ENCODE measurements around the gene REN. TPM values are rescaled to one million over a fixed set of nuclear protein-coding genes. Genes with fewer than 3 reads are reported as not detected.

The REN gene
- total RNA-seq = under 1 TPM; 0.05 to 0.25 TPM
- polyA plus RNA-seq = under 1 TPM in 1 of 2 donors, not detected in 1; 0.15 TPM

DNA sequence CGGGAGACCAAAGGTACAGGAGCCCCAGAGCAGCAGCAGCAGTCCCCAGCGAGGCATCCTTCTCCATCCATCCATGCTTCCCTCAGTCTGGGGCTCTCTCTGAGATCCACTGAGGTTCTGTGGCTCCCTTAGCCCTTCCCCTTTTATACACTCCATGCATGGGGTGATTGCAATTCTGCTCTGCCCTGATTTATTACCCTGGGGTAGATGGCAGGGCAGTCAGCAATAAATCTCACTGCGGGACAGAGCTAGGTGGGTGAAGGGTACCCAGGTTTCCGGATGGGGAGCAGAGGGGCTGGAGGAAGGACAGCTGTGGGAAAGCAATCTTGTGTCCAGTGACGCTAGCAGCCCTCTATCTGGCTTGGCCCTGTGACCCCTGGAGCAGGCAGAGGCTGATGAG, at the start of gene REN:
TSS of gene REN (minus strand) at position 119 of the 400 bp plus-strand sequence. CDS start at position 75, 44 bp downstream.
- TF ChIP-seq TAF1 (conservative IDR thresholded peaks at IDR 0.05) (no peak), JUND (IDR thresholded peaks at IDR 0.05) (no peak), YY1 (IDR thresholded peaks at IDR 0.05) (no peak), HNF4G (IDR thresholded peaks at IDR 0.05) (no peak), RXRA (IDR thresholded peaks at IDR 0.05) (no peak), FOXA2 (IDR thresholded peaks at IDR 0.05) (no peak), SP1 (IDR thresholded peaks at IDR 0.05) (no peak), HNF4A (conservative IDR thresholded peaks at IDR 0.05) (no peak), EGR1 (IDR thresholded peaks at IDR 0.05; ENCODE audit: low read depth in 2 of 2) (no peak), FOXA1 (IDR thresholded peaks at IDR 0.05) (no peak), NR2F2 (IDR thresholded peaks at IDR 0.05) (no peak), GABPA (IDR thresholded peaks at IDR 0.05 in 1 of 2, conservative IDR thresholded peaks at IDR 0.05 in 1 of 2) (no peak), RAD21 (IDR thresholded peaks at IDR 0.05) (no peak)
- TF ChIP-seq, protein P1, sequence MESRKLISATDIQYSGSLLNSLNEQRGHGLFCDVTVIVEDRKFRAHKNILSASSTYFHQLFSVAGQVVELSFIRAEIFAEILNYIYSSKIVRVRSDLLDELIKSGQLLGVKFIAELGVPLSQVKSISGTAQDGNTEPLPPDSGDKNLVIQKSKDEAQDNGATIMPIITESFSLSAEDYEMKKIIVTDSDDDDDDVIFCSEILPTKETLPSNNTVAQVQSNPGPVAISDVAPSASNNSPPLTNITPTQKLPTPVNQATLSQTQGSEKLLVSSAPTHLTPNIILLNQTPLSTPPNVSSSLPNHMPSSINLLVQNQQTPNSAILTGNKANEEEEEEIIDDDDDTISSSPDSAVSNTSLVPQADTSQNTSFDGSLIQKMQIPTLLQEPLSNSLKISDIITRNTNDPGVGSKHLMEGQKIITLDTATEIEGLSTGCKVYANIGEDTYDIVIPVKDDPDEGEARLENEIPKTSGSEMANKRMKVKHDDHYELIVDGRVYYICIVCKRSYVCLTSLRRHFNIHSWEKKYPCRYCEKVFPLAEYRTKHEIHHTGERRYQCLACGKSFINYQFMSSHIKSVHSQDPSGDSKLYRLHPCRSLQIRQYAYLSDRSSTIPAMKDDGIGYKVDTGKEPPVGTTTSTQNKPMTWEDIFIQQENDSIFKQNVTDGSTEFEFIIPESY (IDR thresholded peaks at IDR 0.05) = no peak
- TF ChIP-seq, protein P2, sequence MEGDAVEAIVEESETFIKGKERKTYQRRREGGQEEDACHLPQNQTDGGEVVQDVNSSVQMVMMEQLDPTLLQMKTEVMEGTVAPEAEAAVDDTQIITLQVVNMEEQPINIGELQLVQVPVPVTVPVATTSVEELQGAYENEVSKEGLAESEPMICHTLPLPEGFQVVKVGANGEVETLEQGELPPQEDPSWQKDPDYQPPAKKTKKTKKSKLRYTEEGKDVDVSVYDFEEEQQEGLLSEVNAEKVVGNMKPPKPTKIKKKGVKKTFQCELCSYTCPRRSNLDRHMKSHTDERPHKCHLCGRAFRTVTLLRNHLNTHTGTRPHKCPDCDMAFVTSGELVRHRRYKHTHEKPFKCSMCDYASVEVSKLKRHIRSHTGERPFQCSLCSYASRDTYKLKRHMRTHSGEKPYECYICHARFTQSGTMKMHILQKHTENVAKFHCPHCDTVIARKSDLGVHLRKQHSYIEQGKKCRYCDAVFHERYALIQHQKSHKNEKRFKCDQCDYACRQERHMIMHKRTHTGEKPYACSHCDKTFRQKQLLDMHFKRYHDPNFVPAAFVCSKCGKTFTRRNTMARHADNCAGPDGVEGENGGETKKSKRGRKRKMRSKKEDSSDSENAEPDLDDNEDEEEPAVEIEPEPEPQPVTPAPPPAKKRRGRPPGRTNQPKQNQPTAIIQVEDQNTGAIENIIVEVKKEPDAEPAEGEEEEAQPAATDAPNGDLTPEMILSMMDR (IDR thresholded peaks at IDR 0.05; ENCODE audit: low read depth, low read length, missing input control) = no peak
- TF ChIP-seq, protein P3, sequence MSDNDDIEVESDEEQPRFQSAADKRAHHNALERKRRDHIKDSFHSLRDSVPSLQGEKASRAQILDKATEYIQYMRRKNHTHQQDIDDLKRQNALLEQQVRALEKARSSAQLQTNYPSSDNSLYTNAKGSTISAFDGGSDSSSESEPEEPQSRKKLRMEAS (IDR thresholded peaks at IDR 0.05) = no peak
- TF ChIP-seq, protein P4, sequence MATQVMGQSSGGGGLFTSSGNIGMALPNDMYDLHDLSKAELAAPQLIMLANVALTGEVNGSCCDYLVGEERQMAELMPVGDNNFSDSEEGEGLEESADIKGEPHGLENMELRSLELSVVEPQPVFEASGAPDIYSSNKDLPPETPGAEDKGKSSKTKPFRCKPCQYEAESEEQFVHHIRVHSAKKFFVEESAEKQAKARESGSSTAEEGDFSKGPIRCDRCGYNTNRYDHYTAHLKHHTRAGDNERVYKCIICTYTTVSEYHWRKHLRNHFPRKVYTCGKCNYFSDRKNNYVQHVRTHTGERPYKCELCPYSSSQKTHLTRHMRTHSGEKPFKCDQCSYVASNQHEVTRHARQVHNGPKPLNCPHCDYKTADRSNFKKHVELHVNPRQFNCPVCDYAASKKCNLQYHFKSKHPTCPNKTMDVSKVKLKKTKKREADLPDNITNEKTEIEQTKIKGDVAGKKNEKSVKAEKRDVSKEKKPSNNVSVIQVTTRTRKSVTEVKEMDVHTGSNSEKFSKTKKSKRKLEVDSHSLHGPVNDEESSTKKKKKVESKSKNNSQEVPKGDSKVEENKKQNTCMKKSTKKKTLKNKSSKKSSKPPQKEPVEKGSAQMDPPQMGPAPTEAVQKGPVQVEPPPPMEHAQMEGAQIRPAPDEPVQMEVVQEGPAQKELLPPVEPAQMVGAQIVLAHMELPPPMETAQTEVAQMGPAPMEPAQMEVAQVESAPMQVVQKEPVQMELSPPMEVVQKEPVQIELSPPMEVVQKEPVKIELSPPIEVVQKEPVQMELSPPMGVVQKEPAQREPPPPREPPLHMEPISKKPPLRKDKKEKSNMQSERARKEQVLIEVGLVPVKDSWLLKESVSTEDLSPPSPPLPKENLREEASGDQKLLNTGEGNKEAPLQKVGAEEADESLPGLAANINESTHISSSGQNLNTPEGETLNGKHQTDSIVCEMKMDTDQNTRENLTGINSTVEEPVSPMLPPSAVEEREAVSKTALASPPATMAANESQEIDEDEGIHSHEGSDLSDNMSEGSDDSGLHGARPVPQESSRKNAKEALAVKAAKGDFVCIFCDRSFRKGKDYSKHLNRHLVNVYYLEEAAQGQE (IDR thresholded peaks at IDR 0.05) = no peak
- TF ChIP-seq, protein P5, sequence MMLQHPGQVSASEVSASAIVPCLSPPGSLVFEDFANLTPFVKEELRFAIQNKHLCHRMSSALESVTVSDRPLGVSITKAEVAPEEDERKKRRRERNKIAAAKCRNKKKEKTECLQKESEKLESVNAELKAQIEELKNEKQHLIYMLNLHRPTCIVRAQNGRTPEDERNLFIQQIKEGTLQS (IDR thresholded peaks at IDR 0.05) = no peak

More for the DNA sequence above, at the start of gene REN:
- H3K9ac ChIP-seq (ENCODE audit: low read depth in 1 of 2, low read length in 2 of 2) = no peak within 1 kb of the TSS
- H3K9me3 ChIP-seq (ENCODE audit: control insufficient read depth in 4 of 4, low read length in 3 of 4) = peaks cover 0 to 4% (median 0%) of the 10 kb centered on the region in 4 donors
- WGBS = 65% methylated on average over 5 of the region's 5 CpGs
- H3K4me3 ChIP-seq (ENCODE audit: low read depth in 1 of 3, low read length in 3 of 3) = no peak within 1 kb of the TSS
- H3K36me3 ChIP-seq (ENCODE audit: control insufficient read depth in 4 of 4, insufficient read depth in 3 of 4, low read depth in 1 of 4, low read length in 3 of 4) = no peaks in the 10 kb centered on the region
- DNase-seq (ENCODE audit: low spot score) = no peak
- H3K27me3 ChIP-seq (ENCODE audit: control insufficient read depth in 4 of 4, insufficient read depth in 4 of 4, low read length in 3 of 4) = no peaks in the 10 kb centered on the region
- peaks cover 2 to 19% (median 12%) of the 10 kb centered on the region in 4 donors for H3K4me1 ChIP-seq (ENCODE audit: control insufficient read depth in 4 of 4, insufficient read depth in 4 of 4, low read length in 3 of 4)
- H3K27ac ChIP-seq (ENCODE audit: low read depth in 1 of 2, low read length in 2 of 2) = no peak within 1 kb of the TSS

All from liver (tissue), 9 donors.